Sigmoid colon (tissue), 7 donors: ENCODE measurements around the gene RASA2. TPM values are rescaled to one million over a fixed set of nuclear protein-coding genes. Genes with fewer than 3 reads are reported as not detected.

ENCODE experiments used
- DNase-seq: peaks from one replicate; pipeline ENCODE4 v3.0.0-alpha.2; 2019
- H3K27ac ChIP-seq, 4 donors: fragments of 200-600 bp; sonication (generic); one replicate each; pipeline ENCODE4 v1.5.1; 2016 to 2019; ENCODE audit warnings: mild to moderate bottlenecking in 1 of 4
- H3K27me3 ChIP-seq, 3 donors: fragments of 200-600 bp; sonication (generic); one replicate each; pipeline ENCODE4 v1.5.1; 2019; ENCODE audit warnings: mild to moderate bottlenecking in 1 of 3
- H3K36me3 ChIP-seq, 4 donors: fragments of 200-600 bp; sonication (generic); one replicate each; pipeline ENCODE4 v1.5.1; 2016 to 2019
- H3K4me1 ChIP-seq, 4 donors: fragments of 200-600 bp; sonication (generic); one replicate each; pipeline ENCODE4 v1.5.1; 2017 to 2019
- H3K4me3 ChIP-seq, 4 donors: fragments of 200-600 bp; sonication (generic); one replicate each; pipeline ENCODE4 v1.5.1; 2017 to 2019; ENCODE audit warnings: mild to moderate bottlenecking in 2 of 4, moderate library complexity in 1 of 4
- H3K9me3 ChIP-seq, 4 donors: fragments of 200-600 bp in 3 of 4; sonication (generic) in 3 of 4; one replicate each; pipeline versions ENCODE4 v1.5.1 to v1.6.1; 2013 to 2019
- EP300 ChIP-seq, 4 donors: sonication (generic); formaldehyde crosslinking; IDR thresholded peaks; one replicate each; pipeline ENCODE4 v1.6.1; 2017; ENCODE audit warnings: antibody characterized with exemption in 4 of 4
- POLR2A ChIP-seq, 2 donors: fragments of 450-650 bp; IDR thresholded peaks; one replicate each; pipeline ENCODE4 v1.6.1; 2016; ENCODE audit warnings: antibody characterized with exemption in 2 of 2, mild to moderate bottlenecking in 2 of 2, moderate library complexity in 2 of 2
- POLR2AphosphoS5 ChIP-seq, 4 donors: sonication (generic); formaldehyde crosslinking; IDR thresholded peaks; one replicate each; pipeline ENCODE4 v1.6.1; 2017; ENCODE audit warnings: antibody characterized with exemption in 4 of 4
- WGBS, 2 donors: extraction: QIAGEN DNeasy Blood & Tissue Kit; methylation state at CpG; one replicate each; pipeline ENCODE4 v1.1.7; 2013; 5-methylcytosine and 5-hydroxymethylcytosine counted together
- intact Hi-C: fragments of 100-400 bp; cut with DNase I; formaldehyde crosslinking; loops from one replicate; pipeline ENCODE4 v1.15.1; 2023
- polyA plus RNA-seq, 3 donors: library from polyadenylated mRNA; stranded (reverse); fragments of 200-250 nt; gene quantifications; one replicate each; pipeline ENCODE4 v1.2.3, GENCODE V29; 2013
- total RNA-seq, 4 donors: library from RNA; depleted of rRNA; stranded (reverse); fragments of >200 nt; gene quantifications; one replicate each; pipeline ENCODE4 v1.1.0, GENCODE V29; 2016
- TF ChIP-seq, protein P1 (sequence below), 4 experiments: fragments of 450-650 bp in 3 of 4; fragments of 200-600 bp in 1 of 4; IDR thresholded peaks; one replicate each; pipeline ENCODE4 v1.5.1; 2016 to 2019; ENCODE audit warnings: antibody characterized with exemption in 4 of 4, mild to moderate bottlenecking in 3 of 4, moderate library complexity in 2 of 4
- donor health status: healthy with polysubstance abuse.
- donor health status: Bipolar disorder and iron deficiency.
- donor health status: healthy.

RASA2 gene
- total and polyA plus RNA-seq, 7 donors = 3.2 to 20.5 (median 13.0) TPM

- intact Hi-C loops = no loop called here
- Histone ChIP-seq H3K9me3 (no peaks in the 10 kb centered on the region), H3K4me3 (no peak overlapping the region), H3K27ac (no peak overlapping the region), H3K36me3 (peaks cover 0 to 7% (median 0%) of the 10 kb centered on the region in 4 donors), H3K27me3 (no peaks in the 10 kb centered on the region), H3K4me1 (no peaks in the 10 kb centered on the region)
- WGBS, 2 donors = 75 to 82% methylated on average over 2 of the region's 2 CpGs
- DNase-seq = no peak
- TF ChIP-seq EP300 (IDR thresholded peaks at IDR 0.05) (no peak), POLR2AphosphoS5 (IDR thresholded peaks at IDR 0.05) (no peak), POLR2A (IDR thresholded peaks at IDR 0.05) (no peak)
- TF ChIP-seq, protein P1, sequence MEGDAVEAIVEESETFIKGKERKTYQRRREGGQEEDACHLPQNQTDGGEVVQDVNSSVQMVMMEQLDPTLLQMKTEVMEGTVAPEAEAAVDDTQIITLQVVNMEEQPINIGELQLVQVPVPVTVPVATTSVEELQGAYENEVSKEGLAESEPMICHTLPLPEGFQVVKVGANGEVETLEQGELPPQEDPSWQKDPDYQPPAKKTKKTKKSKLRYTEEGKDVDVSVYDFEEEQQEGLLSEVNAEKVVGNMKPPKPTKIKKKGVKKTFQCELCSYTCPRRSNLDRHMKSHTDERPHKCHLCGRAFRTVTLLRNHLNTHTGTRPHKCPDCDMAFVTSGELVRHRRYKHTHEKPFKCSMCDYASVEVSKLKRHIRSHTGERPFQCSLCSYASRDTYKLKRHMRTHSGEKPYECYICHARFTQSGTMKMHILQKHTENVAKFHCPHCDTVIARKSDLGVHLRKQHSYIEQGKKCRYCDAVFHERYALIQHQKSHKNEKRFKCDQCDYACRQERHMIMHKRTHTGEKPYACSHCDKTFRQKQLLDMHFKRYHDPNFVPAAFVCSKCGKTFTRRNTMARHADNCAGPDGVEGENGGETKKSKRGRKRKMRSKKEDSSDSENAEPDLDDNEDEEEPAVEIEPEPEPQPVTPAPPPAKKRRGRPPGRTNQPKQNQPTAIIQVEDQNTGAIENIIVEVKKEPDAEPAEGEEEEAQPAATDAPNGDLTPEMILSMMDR (IDR thresholded peaks at IDR 0.05) = no peak
Observed at GRCh38 chr3:141538568-141539240, 51.9 kb downstream of the RASA2 start.

DNA sequence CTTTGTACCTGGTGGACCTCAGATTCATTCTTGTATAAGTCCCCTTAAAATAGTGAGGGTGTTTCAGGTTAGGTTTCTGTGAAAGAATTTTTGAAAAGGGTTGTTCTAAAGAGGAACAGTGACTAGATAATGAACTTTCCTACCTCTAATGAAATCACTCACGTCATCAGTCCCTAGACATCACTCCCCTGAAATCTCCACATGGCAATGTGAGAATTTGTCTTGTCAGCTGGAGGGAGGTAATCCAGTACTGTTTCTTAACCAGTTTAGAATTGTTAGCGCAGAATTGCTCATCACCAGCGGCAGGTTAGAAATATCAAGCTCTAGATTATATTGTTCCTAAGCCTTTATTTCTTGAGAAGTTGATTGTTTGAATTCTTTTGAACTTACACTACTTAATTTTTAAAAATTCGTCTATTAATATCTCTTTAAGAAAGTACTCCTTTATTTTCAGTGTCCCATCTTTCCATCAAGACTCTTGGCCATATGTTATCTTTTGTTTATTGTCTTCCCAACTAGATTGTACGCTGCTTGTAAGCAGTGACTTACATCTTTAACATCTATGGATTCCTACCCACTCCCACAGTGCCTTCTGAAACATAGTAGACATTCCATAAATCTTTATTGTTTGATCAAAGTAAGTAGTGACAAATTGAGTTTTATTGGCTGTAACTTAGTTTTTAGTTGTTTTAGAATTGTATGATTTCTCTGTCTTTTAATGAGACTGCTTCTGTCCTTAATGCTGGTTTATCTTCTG lies 52.8 kb downstream of the RASA2 start:
- DNase-seq = no peak
- intact Hi-C loops = no loop called here
- 94 to 95% methylated on average over 5 of the region's 5 CpGs for WGBS, 2 donors

DNA sequence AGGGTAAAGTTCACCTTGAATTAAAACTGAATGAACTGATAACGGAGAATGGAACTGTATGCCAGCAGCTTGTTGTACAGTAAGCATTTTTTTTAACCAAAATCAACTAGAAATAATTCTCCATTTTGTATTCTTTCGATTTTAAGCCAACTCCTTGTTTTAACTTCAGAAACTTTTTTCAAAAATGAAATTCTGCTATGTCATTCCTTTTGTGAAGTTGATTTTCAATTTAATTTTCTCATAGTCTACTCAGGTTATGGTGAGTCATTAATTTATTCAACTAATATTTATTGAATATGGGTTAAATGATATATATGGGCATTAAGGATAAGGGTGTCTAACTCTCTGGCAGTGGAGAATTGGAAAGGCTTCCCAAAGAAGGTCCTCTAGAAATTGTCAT lies 53.7 kb downstream of the RASA2 start:
- 79 to 92% methylated on average over 2 of the region's 2 CpGs for WGBS, 2 donors
- H3K27ac ChIP-seq = no peak overlapping the region
- H3K9me3 ChIP-seq = no peaks in the 10 kb centered on the region
- TF ChIP-seq POLR2AphosphoS5 (IDR thresholded peaks at IDR 0.05) (no peak), EP300 (IDR thresholded peaks at IDR 0.05) (no peak), POLR2A (IDR thresholded peaks at IDR 0.05) (no peak)
- TF ChIP-seq, protein P1 (IDR thresholded peaks at IDR 0.05) = no peak
- no peak overlapping the region for H3K4me3 ChIP-seq
- intact Hi-C loops = no loop called here
- no peaks in the 10 kb centered on the region for H3K4me1 ChIP-seq
- peaks cover 0 to 7% (median 0%) of the 10 kb centered on the region in 4 donors for H3K36me3 ChIP-seq
- H3K27me3 ChIP-seq = no peaks in the 10 kb centered on the region
- DNase-seq = no peak

More for the DNA sequence above, 52.8 kb downstream of the RASA2 start:
- H3K9me3 ChIP-seq = no peaks in the 10 kb centered on the region
- no peaks in the 10 kb centered on the region for H3K27me3 ChIP-seq
- no peak overlapping the region for H3K4me3 ChIP-seq
- TF ChIP-seq, protein P1 (IDR thresholded peaks at IDR 0.05) = no peak
- TF ChIP-seq POLR2A (IDR thresholded peaks at IDR 0.05) = no peak
- no peak for TF ChIP-seq POLR2AphosphoS5 (IDR thresholded peaks at IDR 0.05)
- TF ChIP-seq EP300 (IDR thresholded peaks at IDR 0.05) = no peak
- H3K4me1 ChIP-seq = no peaks in the 10 kb centered on the region
- peaks cover 0 to 11% (median 0%) of the 10 kb centered on the region in 4 donors for H3K36me3 ChIP-seq
- H3K27ac ChIP-seq = no peak overlapping the region

DNA sequence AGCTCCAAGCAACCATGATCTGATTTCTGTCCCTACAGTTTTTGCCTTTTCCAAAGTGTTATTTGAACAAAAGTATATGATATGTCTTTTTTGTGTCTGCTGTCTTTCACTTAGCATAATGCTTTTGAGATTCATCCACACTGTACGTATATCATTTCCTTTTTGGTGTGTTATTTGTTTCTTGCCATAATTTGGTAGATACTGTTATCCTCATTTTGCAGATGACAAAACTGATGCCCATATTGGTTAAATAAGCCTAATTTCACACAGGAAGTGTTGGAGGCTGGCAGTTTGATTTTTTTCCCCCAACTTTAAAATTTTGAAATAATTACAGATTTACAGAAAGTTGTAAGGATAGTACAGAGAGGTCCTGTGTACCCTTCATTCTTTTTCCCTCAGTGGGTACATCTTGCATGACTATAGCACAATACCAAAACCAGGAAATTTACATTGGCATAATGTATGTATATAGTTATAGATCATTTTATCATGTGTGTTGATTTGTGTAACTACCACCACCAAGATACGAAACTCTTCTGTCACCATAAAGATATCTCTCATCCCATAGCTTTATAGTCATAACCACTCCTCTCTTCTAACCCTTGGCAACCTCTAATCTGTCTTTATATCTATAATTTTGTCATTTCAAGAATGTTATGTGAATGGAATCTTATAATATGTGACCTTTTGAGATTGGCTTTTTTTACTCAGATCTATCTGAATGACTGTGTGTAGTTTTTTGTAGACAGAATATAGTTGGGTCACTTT lies 55.6 kb downstream of the RASA2 start:
- WGBS, 2 donors = 89 to 90% methylated on average over 2 of the region's 2 CpGs
- H3K27me3 ChIP-seq = no peaks in the 10 kb centered on the region
- intact Hi-C loops = no loop called here
- TF ChIP-seq POLR2AphosphoS5 (IDR thresholded peaks at IDR 0.05) = no peak
- TF ChIP-seq POLR2A (IDR thresholded peaks at IDR 0.05) = no peak
- no peak for TF ChIP-seq EP300 (IDR thresholded peaks at IDR 0.05)
- TF ChIP-seq, protein P1 (IDR thresholded peaks at IDR 0.05) = no peak
- H3K4me1 ChIP-seq = no peaks in the 10 kb centered on the region
- H3K27ac ChIP-seq = no peak overlapping the region
- no peaks in the 10 kb centered on the region for H3K9me3 ChIP-seq
- no peak for DNase-seq
- H3K4me3 ChIP-seq = no peak overlapping the region
- peaks cover 0 to 4% (median 0%) of the 10 kb centered on the region in 4 donors for H3K36me3 ChIP-seq
